ENCODE data around the gene PLEKHG3. TPM values are rescaled to one million over a fixed set of nuclear protein-coding genes. Genes with fewer than 3 reads are reported as not detected.

The PLEKHG3 gene
- total RNA-seq, 1 experiment from 2014 or later: 34.0 TPM

DNA sequence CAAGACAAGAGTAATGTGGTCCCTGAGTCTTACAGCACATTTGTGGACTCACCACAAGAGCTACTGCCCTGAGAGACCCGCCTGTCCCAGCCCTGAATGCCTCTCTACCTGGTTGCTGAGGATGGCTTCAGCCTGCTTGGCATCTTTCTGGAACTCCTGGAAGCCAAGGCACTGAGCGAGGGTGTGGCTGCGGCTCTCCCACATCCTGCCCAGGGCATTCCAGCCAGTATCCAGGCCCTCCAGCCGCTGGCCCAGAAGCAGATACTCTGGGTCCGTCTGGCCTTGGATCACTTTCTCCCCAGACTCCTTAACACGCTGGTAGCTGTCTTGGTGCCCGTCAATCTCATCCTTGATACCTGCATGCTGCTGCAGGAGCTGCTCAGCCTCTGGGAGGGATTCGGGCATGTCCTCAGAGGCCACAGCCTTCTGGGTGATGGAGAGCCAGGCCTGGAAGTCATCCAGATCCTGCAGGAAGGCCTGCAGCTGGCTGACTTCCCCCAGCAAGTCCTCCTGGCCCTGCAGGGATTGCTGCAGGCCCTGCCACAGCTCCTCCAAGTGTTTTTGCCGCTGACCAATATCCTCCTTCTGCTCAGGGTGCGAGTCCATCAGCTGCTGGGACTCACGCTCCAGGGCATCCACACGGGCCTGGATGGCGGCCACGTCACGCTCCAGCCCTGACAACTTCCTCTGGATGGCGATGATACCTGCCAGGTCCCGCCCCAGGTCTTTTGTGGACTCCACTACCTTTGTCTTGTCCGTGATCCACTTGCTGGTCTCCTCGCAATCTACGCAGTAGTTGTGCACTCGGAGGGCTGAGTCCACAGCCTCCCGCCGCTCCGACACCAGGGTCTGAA lies 82.3 kb downstream of the PLEKHG3 start:
- BruUV-seq (replicated peaks): no TSS peak
- TF ChIP-seq, protein P1, sequence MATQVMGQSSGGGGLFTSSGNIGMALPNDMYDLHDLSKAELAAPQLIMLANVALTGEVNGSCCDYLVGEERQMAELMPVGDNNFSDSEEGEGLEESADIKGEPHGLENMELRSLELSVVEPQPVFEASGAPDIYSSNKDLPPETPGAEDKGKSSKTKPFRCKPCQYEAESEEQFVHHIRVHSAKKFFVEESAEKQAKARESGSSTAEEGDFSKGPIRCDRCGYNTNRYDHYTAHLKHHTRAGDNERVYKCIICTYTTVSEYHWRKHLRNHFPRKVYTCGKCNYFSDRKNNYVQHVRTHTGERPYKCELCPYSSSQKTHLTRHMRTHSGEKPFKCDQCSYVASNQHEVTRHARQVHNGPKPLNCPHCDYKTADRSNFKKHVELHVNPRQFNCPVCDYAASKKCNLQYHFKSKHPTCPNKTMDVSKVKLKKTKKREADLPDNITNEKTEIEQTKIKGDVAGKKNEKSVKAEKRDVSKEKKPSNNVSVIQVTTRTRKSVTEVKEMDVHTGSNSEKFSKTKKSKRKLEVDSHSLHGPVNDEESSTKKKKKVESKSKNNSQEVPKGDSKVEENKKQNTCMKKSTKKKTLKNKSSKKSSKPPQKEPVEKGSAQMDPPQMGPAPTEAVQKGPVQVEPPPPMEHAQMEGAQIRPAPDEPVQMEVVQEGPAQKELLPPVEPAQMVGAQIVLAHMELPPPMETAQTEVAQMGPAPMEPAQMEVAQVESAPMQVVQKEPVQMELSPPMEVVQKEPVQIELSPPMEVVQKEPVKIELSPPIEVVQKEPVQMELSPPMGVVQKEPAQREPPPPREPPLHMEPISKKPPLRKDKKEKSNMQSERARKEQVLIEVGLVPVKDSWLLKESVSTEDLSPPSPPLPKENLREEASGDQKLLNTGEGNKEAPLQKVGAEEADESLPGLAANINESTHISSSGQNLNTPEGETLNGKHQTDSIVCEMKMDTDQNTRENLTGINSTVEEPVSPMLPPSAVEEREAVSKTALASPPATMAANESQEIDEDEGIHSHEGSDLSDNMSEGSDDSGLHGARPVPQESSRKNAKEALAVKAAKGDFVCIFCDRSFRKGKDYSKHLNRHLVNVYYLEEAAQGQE (IDR thresholded peaks at IDR 0.05; ENCODE audit: insufficient read depth in 1 of 2, low read depth in 2 of 2, low read length in 1 of 2): no peak
- TF ChIP-seq POLR2AphosphoS5 (IDR thresholded peaks at IDR 0.05; ENCODE audit: low read depth, low read length) (no peak), SIN3A (IDR thresholded peaks at IDR 0.05; ENCODE audit: borderline replicate concordance, insufficient read depth, low read depth, low read length) (no peak), TCF7L2 (IDR thresholded peaks at IDR 0.05; ENCODE audit: low read depth, low read length) (no peak)
- TF ChIP-seq, protein P2, sequence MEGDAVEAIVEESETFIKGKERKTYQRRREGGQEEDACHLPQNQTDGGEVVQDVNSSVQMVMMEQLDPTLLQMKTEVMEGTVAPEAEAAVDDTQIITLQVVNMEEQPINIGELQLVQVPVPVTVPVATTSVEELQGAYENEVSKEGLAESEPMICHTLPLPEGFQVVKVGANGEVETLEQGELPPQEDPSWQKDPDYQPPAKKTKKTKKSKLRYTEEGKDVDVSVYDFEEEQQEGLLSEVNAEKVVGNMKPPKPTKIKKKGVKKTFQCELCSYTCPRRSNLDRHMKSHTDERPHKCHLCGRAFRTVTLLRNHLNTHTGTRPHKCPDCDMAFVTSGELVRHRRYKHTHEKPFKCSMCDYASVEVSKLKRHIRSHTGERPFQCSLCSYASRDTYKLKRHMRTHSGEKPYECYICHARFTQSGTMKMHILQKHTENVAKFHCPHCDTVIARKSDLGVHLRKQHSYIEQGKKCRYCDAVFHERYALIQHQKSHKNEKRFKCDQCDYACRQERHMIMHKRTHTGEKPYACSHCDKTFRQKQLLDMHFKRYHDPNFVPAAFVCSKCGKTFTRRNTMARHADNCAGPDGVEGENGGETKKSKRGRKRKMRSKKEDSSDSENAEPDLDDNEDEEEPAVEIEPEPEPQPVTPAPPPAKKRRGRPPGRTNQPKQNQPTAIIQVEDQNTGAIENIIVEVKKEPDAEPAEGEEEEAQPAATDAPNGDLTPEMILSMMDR (IDR thresholded peaks at IDR 0.05): no peak
- no peaks in the 10 kb centered on the region for H3K36me3 ChIP-seq (ENCODE audit: control insufficient read depth, insufficient read depth, low read length)
- ATAC-seq: no peak
- DNase-seq (ENCODE audit: low read depth, low spot score): no peak
- no peak overlapping the region for H3K4me3 ChIP-seq (ENCODE audit: low read depth in 2 of 2, low read length in 2 of 2)
- no peaks in the 10 kb centered on the region for H3K4me1 ChIP-seq (ENCODE audit: control insufficient read depth, insufficient read depth, low read length)
- POLR2A ChIA-PET: no interaction called here
- CTCF ChIA-PET: interaction anchor here (0.5 kb wide), 1 partner anchor 14 kb away, joined by 3 read pairs; no protein-coding TSS in a partner anchor
- intact Hi-C loops (cut with micrococcal nuclease; ENCODE audit: unreplicated experiment) (no loop called here), in situ Hi-C loops (cut with HindIII; ENCODE audit: low pct_unique_long_range_greater_than_20kb, low sequenced_read_pairs) (no loop called here)
- H3K27ac ChIP-seq (ENCODE audit: low read length): no peak overlapping the region
- no peaks in the 10 kb centered on the region for H3K9me3 ChIP-seq (ENCODE audit: control insufficient read depth, insufficient read depth, low read depth, low read length)
- no peaks in the 10 kb centered on the region for H3K27me3 ChIP-seq (ENCODE audit: control insufficient read depth, insufficient read depth, low read length)

DNA sequence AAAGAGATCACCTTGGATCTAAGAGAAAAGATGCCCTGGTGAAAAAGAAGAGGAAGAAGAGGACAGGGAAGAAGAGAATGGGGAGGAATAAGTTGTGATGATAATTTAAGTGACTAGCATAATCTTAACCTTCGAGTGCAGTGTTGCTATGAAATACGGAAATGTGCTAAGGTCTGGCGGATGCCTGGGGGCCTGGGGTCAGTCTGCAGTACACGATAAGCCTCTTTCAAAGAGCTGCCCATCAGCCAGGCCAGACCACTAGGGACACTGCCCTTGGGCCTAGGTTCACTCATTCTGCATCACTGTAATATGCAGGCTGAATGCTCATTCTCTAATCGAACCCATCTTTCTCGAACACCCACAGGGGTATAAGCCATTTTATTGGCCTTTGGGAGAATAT lies 83.4 kb downstream of the PLEKHG3 start:
- no TSS peak for BruUV-seq (replicated peaks)
- intact Hi-C loops (cut with micrococcal nuclease; ENCODE audit: unreplicated experiment): no loop called here
- CTCF ChIA-PET: no interaction called here

More for the DNA sequence above, 83.4 kb downstream of the PLEKHG3 start:
- Histone ChIP-seq H3K27me3 (ENCODE audit: control insufficient read depth, insufficient read depth, low read length) (no peaks in the 10 kb centered on the region), H3K36me3 (ENCODE audit: control insufficient read depth, insufficient read depth, low read length) (no peaks in the 10 kb centered on the region), H3K27ac (ENCODE audit: low read length) (no peak overlapping the region), H3K4me1 (ENCODE audit: control insufficient read depth, insufficient read depth, low read length) (no peaks in the 10 kb centered on the region), H3K9me3 (ENCODE audit: control insufficient read depth, insufficient read depth, low read depth, low read length) (no peaks in the 10 kb centered on the region), H3K4me3 (ENCODE audit: low read depth in 2 of 2, low read length in 2 of 2) (no peak overlapping the region)
- ATAC-seq (no peak), DNase-seq (ENCODE audit: low read depth, low spot score) (no peak)
- no peak for TF ChIP-seq POLR2AphosphoS5 (IDR thresholded peaks at IDR 0.05; ENCODE audit: low read depth, low read length)
- TF ChIP-seq, protein P1 (IDR thresholded peaks at IDR 0.05; ENCODE audit: insufficient read depth in 1 of 2, low read depth in 2 of 2, low read length in 1 of 2): no peak
- TF ChIP-seq, protein P2 (IDR thresholded peaks at IDR 0.05): no peak
- POLR2A ChIA-PET: no interaction called here
- in situ Hi-C loops (cut with HindIII; ENCODE audit: low pct_unique_long_range_greater_than_20kb, low sequenced_read_pairs): no loop called here
